NCI-H1092 treated with DMSO at 0.1 percent for 48 hours (cell line): ENCODE measurements around the gene ZNF175.

Source experiments
- DNase-seq: peaks from one replicate; lab custom pipeline; 2025; lab: John Stamatoyannopoulos, UW

Gene ZNF175

DNA sequence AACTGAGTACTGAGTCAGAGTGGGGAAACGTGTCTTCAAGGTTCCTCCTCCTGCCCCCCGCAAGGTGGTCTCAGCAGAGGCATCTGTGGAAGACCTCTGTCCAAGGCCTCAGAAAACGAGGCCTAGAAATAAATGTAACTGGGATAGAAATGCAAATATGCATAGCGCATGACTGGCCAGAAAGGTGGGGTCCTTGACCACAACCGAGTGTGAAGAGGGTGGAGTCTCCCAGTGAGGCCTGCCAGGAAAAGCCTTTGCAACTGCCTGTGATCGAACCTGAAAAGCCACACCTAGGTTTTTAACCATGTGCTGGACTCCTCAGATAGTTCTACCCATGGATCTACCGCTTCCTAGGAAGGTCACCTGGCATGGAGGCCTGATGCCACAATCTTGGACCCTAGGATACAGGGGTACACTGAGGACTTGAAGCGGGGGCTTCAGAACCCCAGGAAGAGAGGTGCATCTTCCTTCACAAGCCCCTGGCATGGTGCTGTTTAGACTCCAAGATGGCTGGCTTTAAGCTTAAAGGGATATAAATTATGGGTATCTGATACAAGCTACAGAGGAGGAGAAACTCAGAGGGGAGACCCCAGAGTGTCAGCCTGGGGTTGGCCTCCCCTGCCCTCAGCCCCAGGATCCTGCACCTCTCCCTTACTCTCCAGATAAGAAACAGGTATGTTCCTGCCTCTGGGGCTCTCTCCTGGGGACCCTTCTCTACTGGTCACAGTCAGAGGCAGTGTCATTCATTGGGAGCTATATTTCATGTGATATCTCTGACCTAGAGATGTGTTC lies 21.4 kb upstream of the ZNF175 start:
- no peak for DNase-seq

DNA sequence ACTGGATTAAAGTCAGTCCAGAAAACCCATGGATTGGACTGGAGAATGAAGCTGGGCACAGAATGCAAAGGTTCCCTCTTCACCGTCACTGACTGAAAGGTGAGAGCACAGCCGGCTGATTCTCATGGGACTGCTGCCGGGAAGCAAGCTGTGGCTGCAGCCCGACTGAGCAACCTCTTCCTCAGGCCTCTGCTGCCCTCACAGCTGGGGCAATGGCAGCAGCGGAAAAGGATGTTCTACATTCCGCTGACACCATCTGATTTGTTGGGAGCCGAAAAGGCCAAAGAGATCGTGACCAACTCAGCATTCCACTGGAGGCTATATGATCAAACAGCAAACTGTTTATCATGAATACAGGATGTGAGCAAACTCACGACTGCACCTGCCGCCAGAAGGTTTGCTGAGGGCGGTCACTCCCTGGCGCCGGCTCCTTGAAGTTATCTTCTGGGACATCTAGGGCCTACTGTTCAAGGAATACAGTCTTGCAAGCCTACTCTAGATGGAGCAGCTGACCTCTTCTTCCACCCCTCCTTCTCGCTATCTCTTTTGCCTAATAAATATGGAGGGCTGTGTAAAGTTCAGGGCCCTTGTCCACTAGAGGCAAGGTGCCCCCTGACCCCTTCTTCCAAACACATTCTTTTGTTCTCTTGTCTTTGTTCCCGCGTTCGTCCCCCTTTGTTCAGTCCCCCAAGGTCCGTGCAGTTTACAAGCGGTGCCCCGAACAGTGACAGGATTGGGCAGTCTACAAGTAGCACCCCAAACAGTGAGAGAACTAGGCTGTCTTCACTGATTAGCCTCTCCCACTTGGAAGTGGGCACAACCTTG lies 20.0 kb upstream of the ZNF175 start:
- no peak for DNase-seq

DNA sequence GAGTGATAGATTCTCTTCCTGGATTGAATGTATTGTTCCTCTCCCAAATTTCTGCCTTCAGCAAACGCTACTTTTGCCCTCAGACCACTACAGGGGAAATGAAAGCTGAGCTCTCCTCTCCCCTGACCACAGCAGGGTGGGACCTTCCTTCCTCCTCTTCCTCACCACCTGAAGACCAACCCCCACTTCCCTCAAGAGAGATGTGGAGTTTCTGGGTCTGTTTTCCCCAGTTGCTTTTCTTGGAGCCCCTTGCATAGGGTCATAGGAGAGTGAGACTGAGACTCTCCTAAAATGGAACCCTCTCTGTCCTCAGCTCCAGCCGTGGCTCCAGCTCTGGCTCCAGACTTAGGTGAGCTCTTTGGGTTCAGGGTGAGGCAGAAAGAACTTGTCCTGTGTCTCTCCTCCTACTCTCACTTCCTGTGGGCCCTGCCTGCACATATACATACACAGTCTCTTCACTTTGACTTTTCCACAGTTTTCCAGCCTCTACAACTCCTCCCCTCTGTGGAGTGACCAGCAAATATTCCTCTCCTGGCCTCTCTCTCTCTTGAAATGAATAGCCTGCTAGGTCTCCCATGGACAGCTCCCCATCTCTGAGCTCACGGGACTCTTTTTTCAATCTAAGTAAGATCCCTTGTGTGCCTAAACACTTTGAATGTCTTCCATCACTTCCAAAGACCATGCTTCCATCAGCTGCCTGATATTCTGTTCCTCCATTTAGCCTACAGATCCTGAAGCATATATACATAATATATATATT lies 19.2 kb upstream of the ZNF175 start:
- DNase-seq, result no peak

DNA sequence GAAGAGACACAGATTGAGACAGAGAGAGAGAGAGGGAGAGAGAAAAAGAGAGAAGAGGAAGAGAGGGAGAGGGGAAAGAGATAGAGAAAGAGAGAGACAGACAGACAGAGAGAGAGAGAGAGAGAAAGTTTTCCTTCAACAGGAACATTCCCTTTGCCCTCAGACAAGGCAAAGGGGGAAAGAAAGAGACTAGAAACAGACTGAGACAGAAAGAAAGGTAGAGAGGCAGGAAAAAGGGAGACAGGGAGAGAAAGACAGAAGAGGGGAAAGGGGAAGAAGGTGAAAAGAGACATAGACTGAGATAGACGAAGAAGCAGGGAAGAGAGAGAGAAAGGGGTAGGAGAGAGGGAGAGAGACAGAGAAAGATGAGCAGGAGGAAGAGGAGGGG lies 18.5 kb upstream of the ZNF175 start:
- no peak for DNase-seq

DNA sequence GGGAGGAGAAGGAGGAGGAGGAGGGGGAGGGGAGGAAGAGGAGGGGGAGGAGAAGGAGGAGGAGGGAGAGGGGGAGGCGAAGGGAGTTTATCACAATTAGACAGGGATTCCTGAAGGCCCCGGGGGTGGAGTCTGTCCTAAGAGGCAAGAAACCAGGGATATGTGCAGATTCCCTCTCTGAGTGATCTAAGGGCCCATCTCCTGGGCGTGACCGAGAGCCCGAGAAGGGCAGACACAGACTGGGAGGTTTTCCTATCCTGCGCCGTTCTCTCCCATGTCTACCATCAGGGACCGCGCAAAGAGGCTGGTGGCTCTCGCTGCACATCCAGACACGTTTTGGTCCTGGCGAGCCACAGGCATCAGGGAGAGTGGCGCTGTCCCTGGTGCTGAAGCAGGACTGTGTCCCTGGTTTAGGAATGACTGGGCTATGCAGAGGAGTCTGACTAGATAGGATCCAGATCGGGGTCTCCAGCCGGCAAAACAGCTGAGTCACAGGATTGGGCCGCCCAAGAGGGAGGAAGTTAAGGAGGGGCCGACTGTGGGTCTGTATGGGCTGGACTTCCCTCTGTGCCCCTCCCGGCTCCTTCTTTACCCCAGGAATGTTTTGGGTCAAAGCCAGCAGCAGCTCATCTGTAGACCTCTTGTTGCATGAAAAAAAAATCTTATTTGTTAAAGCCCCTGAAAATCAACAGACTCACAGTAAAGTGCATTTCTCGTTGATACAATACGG lies 17.9 kb upstream of the ZNF175 start:
- DNase-seq, result no peak

DNA sequence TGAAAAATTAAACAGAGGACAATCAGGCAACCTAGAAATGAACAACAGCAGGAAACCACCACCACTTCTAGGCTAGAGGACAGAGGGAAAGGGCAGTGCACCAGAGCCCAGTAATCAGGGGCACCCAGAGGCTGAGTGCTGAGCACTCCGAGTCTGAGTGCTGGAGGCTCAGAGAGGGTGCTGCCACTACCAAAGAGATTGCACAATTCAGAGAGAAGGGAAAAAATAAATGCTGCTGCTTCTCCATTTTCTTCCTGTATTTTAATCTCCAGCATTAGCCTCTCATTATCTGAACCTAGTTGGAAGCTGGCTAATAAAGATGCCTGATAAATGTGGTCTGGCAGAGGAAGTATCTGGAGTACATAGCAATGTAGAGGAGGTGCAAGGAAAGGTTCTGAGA lies 11.8 kb upstream of the ZNF175 start:
- no peak for DNase-seq

DNA sequence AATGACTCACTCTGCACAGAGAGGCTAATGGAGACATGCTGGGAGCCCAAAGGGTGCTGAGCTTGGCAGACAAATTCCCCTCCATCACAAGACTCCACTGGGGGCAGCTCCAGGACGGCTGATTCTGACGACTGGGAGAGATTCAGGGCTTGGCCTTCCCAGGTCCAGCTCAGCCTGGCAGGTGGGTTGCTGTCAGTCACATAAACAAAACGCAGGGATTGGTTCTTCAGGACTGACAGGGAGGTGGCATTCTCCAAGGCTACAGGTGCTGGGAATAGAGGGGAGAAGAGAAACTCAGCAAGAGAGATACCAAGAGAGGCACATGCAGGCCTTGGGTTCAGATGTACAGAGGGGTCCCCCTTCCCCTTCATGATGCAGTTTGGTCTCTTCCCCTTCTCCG lies 10.7 kb upstream of the ZNF175 start:
- no peak for DNase-seq

DNA sequence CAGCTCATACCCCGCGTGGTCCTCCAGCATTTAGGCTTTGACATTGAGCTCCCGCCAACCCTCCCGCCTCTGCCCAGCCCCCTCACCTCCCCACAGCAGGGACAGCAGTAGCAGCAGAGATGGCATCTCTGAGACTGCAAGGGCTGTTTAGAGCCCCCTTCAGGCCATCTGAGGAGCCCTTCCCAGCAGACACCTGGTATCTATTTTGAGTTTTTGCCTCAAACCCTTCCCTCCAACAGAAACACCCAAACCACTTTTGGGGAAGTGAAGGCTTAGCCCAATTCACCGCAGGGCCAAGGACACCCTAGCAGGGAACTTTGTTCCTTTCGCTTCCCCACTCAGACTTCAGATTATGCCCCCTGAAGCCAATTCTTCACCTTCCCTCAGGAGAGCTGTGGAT lies 6.3 kb upstream of the ZNF175 start:
- DNase-seq, result no peak

DNA sequence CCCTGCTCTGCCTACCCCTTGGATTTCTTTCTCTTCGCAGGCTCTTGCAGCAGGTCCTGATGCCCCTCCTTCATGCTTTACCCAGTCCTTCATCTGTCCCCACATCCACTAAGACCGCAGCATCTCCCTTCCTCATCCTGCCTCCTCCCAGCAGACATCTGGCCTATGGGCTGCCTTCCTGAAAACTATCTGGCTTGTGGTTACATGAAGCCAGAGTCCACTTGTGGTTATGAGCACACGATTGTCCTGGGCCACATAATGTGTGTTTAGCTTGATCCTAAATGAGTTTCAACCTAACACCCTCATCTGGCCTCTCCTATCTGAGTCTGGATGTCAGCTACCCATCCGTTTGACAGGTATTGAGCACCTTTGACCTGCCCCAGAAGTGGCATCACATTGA lies 5.5 kb upstream of the ZNF175 start:
- no peak for DNase-seq

DNA sequence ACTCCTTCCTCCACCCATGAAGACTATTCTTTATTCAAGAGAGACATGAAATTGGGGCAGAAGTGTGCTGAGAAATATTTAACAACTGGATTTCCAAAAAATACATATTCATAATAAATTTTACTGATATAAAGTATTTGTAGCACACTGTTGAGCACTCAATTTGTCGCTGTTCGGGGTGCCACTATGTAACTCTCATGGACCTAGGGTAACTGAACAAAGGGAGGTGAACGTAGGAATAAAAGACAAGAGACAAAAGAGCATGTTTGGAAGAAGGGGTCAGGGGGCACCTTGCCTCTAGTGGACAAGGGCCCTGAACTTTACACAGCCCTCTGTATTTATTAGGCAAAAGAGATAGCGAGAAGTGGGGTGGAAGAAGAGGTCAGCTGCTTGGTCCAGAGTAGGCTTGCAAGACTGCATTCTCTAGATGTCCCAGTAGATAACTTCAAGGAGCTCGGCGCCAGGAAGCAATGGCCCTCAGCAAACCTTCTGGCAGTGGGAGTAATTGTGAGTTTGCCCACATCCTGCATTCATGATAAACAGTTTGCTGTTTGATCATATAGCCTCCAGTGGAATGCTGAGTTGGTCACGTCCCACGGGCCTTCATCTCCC lies 4.5 kb upstream of the ZNF175 start:
- DNase-seq, result no peak

DNA sequence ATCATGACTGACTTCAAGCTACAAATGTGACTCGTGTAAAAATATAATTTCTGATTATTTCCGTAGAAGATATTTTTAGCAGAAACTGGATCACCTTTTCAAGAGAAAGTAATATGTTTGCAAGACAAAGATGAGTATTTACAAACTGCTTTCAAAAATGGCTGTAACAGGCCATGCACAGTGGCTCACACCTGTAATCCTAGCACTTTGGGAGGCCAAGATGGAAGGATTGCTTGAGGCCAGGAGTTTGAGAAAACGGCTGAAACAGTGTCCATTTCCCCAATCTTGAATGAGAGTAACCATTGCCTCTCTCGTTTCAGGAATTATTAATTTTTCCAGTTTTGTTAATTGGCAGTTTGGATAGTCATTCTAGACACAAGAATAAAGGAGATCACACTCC lies 3.5 kb upstream of the ZNF175 start:
- DNase-seq, result no peak

DNA sequence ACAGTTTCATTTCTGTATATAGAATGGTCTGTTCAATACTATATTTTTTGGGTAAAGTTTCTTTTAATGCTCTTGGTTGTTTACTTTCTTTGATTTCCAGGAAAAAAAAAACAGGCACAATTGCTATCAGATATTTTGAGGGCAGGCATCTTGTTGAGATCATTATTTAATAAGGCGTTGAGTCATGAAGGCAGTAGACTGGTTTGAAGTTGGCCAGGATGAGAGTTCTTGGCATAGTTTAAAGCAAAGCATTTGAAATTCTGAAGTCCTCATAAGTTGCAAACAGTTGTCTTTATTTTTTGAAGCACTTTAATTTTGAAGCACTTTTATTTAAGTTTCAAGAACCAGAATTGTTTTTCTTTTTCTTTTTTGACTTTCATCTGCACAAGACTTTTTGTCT lies 2.6 kb upstream of the ZNF175 start:
- no peak for DNase-seq

DNA sequence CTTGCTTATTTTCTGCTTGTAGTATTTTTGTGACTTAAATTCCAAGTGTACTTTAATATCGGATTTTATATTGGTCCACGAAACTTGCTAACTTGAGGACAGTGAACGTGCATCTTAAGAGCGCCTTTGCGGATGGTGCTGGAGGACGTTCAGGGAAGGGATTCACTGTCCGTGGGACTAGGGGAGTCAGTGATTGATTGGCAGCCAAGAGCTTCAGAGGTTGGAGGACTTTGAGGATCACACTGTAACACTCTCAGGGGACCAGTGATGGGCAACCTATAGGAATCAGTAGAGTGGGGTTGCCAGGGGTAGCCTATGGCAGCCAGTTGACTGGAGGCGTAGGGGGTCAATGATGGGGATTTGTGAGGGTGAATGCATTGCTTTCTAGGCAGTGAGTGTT lies 516 bp downstream of the ZNF175 start:
- no peak for DNase-seq

DNA sequence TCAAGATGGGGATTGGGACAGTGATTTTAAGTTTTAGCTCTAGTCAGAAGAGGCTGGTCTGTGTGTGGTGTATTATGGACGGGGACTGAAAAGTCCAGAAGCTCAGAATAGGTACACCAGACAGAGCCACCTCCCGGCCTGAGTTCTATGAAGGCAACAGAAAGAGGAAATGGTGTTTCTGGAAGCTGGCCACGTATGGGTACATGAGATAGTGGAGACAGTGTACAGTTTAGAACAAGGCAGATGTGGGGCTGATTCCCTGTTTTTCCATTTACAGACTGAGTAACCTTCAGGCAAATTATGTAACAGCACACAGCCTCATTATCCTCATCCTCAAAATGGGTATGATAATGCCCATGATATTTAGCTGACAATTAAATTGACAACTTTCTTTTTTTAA lies 1.3 kb downstream of the ZNF175 start:
- no peak for DNase-seq

DNA sequence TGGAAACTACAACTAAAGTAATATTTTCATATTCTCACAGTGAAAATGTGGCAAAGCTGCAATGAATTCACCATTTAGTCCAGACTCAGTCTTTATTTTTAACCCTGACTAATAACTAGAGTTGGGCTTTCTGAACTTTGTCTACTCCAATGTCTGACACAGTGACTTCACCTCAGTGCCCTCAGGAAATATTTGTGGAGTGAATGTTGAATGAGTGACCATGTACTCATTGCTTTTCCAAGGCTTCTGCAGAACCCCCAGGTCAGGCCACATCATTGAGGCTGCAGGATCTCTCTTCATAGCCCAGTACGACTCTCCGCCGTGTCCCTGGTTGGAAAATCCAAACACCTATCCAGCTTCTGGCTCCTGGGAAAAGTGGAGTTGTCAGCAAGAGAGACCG lies 1.8 kb downstream of the ZNF175 start:
- DNase-seq, result no peak

DNA sequence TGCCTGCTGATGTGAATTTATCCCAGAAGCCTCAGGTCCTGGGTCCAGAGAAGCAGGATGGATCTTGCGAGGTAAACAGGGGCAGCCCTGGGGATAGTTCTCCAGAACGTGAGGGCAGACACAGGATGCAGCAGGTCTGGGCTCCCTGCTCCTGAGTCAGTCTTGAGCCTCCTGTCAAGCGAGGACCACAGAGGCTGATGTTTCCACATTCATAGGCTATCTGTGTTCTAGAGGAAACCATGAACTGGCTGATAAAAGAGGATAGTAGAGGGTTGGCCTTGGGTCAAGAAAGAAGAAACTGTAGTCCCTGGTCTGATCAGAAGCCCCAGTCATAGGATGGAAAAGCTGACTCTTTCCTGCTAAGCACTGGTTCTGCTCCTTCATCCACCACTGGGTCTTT lies 2.2 kb downstream of the ZNF175 start:
- no peak for DNase-seq

DNA sequence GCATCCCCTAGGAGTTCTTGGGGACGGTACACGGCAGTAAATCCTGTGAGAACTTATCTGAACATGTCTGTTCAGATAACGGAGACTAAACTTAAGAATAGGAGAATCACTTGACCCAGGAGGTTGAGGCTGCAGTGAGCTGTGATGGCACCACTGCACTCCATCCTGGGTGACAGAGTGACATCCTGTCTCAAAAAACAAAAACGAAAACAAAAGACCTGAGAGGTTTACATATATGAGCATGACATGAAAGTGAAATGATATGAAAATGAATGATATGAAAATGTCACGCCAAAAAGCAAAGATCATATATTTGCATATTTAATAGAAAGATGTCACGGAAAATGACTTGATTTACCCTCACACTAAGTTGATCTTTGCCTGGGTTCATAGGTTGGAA lies 5.8 kb downstream of the ZNF175 start:
- DNase-seq, result no peak

DNA sequence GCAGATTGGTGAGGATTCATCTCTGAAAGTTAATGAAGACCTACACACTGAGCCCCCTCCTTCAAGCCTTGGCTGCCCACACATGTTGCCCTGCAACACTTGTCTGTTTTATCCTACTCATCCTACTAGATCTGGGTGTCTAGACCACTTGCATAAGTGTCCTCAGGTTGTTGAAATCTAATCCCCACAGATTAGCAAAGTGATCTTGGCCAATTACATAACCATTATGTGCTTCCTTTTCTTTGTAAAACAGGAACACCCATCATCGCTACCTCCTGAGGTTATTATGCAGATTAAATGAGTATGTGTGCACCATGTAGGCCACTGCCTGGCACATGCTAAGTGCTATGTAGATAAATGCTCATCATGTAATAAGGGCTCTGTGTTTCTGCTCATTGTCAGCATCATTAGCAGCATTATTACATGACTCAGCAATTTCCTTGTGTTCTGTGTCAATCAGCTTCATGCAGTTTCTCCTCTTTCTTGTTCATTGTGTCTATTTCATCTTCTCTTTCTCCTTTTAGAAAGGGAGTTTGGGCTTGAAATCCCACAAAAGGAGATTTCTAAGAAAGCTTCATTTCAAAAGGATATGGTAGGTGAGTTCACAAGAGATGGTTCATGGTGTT lies 15.1 kb downstream of the ZNF175 start:
- no peak for DNase-seq

DNA sequence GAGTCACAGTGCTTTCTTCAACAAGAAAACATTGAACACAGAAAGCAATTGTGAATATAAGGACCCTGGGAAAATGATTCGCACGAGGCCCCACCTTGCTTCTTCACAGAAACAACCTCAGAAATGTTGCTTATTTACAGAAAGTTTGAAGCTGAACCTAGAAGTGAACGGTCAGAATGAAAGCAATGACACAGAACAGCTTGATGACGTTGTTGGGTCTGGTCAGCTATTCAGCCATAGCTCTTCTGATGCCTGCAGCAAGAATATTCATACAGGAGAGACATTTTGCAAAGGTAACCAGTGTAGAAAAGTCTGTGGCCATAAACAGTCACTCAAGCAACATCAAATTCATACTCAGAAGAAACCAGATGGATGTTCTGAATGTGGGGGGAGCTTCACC lies 15.7 kb downstream of the ZNF175 start:
- no peak for DNase-seq

DNA sequence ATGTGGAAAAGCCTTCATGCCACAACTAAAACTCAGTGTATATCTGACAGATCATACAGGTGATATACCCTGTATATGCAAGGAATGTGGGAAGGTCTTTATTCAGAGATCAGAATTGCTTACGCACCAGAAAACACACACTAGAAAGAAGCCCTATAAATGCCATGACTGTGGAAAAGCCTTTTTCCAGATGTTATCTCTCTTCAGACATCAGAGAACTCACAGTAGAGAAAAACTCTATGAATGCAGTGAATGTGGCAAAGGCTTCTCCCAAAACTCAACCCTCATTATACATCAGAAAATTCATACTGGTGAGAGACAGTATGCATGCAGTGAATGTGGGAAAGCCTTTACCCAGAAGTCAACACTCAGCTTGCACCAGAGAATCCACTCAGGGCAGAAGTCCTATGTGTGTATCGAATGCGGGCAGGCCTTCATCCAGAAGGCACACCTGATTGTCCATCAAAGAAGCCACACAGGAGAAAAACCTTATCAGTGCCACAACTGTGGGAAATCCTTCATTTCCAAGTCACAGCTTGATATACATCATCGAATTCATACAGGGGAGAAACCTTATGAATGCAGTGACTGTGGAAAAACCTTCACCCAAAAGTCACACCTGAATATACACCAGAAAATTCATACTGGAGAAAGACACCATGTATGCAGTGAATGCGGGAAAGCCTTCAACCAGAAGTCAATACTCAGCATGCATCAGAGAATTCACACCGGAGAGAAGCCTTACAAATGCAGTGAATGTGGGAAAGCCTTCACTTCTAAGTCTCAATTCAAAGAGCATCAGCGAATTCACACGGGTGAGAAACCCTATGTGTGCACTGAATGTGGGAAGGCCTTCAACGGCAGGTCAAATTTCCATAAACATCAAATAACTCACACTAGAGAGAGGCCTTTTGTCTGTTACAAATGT lies 16.4 kb downstream of the ZNF175 start:
- no peak for DNase-seq
